ENCODE results near the gene VSIG8.

GRCh38 chr1:159854693-159855192 is 7.7 kb downstream of the VSIG8 start:
- no peak for TF ChIP-seq EZH2phosphoT487 (IDR thresholded peaks at IDR 0.05; ENCODE audit: low read length)
- no peak; the same call in 1 of the 2 replicates for TF ChIP-seq CTCF (IDR thresholded peaks at IDR 0.05; ENCODE audit: low read length)

All from MM.1S (cell line).